Left lobe of liver (tissue), 2 donors: ENCODE results near the gene ALK. TPM values are rescaled to one million over a fixed set of nuclear protein-coding genes. Genes with fewer than 3 reads are reported as not detected.

Experiments
- ATAC-seq: fragments of 200-7000 bp; cut with Tn5 transposase; one replicate; pipeline ENCODE4 v1.9.1; 2020; ENCODE audit warnings: mild to moderate bottlenecking, moderate library complexity
- DNase-seq: peaks from one replicate; pipeline ENCODE4 v3.0.0-alpha.2; 2020; ENCODE audit warnings: low spot score
- total RNA-seq: library from RNA; stranded (reverse); gene quantifications from one replicate; pipeline ENCODE4 v1.2.1, GENCODE V29; 2021
- donor health status: DM: no; HTN: no; CAD: no; lungs with moderate emphysema.
- donor health status: DM: no; HTN: yes; CAD: no.

ALK gene
- total RNA-seq, 1 donor from 2014 or later = not detected

DNA sequence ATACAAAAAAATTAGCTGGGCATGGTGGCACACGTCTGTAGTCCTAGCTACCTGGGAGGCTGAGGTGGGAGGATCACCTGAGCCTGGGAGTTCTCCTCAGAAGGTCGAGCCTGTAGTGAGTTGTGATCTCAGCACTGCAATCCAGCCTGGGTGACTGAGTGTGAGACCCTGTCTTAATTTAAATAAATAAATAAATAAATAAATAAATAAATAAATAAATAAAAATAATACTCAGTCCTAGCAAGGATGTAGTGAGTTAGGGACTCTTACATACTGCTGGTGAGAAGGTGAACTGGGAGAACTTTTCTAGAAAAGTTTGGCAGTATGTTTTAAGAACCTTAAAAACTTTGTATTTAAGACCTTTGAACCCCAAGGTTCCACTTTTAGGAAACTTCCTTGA lies 576.1 kb downstream of the ALK start:
- no peak for ATAC-seq
- DNase-seq = no peak

GRCh38 chr2:29343830-29344229 lies 577.6 kb downstream of the ALK start:
- ATAC-seq (no peak), DNase-seq (no peak)

GRCh38 chr2:29336341-29337241 lies 584.8 kb downstream of the ALK start:
- ATAC-seq (no peak), DNase-seq (no peak)

- DNase-seq (no peak), ATAC-seq (no peak)
Observed at GRCh38 chr2:29335396-29335795, 586.0 kb downstream of the ALK start.

DNA sequence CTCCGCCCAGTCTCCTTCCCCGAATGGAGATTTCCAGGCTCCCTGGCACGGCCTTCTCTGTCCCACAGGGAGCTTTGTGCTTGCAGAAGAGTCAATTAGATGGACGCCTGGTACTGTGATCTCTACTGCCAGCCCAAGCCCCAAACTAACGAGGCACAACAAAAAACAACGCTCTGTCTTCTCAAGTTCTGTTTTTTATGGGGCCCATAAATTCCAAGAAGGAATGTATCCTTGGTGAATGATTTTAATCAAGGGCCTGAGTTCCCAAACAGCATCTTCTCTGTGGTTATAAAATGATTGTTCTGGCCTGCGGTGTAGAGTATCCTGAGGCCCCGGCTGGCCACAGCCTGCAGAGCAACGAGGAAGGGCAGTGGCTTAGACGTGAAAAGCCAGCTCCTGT lies 586.7 kb downstream of the ALK start:
- ATAC-seq (no peak), DNase-seq (no peak)

- ATAC-seq (no peak), DNase-seq (no peak)
Observed at GRCh38 chr2:29332540-29332939, 588.8 kb downstream of the ALK start.

DNA sequence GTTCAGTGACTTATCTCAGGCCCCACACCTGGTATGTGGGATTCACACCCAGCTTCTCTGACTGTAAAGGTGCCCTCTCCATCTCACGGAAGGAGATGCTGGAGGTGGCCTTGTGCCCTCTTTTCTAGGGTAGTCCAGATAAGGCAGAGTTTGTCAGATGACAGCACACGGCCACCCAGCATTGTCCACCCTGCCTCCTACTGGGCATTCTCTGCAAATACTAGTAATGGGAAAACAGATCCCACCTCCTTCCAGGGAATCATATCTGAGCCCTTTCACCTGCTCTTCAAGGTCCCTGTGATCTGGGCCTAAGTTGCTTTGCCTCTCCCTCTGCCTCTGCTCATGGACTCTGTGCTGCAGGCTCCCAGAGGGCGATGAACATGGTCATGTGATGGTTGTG lies 591.5 kb downstream of the ALK start:
- DNase-seq (no peak), ATAC-seq (no peak)

- no peak for ATAC-seq
- no peak for DNase-seq
Observed at GRCh38 chr2:29326926-29327325, 594.5 kb downstream of the ALK start.

GRCh38 chr2:29325544-29325943 lies 595.8 kb downstream of the ALK start:
- ATAC-seq (no peak), DNase-seq (no peak)

DNA sequence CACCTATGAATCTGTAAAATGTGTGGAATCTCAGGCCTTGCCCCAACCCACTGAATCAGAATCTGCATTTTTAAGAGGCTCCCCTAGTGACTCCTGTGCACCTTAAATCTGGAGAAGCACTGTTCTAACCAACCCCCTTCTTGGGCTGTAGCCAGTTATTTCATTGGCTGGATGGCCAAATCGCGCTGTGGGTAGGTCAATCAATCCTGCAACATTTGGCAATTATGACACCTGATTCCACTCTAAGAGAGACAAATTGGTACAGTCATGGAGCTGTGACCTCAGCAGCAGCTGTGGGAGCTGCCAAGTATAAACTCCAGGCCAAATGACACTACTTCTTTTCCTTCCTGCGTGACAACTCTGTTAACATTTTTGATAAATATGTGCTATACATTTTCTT lies 597.4 kb downstream of the ALK start:
- ATAC-seq = no peak
- DNase-seq = no peak

DNA sequence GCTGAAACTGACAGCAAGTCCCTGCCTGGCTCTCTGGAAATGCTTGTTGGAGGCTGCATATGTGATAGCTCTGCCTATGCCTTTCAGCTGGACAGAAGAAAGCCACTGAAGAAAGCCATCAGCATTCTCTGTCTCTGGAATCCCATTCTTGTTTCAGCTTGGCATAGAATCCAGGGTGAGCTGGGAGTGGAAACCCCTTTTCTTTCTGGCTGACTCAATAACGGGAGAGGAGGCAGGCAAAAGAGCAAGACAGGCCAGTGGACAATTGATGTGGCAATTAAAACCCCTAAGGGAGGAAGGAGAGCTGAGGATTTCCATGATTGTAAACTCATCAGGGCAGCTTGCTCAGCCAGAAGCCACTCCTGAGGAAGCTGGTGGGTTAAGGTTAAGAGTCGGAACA lies 598.1 kb downstream of the ALK start:
- ATAC-seq = no peak

DNA sequence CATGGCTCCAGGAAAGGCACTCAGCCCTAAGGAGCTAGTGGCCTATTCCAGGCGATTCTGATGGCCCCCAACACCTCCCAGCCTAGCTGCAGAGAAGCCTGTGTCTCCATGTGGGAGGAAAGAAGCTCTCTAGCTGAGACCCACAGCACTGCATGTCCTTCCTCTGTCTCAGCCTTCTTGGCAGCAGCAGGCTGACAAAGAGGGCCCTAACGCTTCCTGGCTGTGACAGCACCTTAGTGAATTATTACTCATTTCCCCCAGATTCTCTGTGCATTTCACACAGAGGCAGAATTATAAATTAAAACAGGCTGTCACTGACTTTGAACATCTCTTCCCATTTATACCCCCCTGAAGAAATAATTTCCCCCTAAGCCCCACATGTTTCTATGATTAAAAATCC lies 599.4 kb downstream of the ALK start:
- ATAC-seq (no peak), DNase-seq (no peak)

More for the DNA sequence above, 598.1 kb downstream of the ALK start:
- no peak for DNase-seq

GRCh38 chr2:29317801-29318485 lies 603.4 kb downstream of the ALK start:
- no peak for DNase-seq
- ATAC-seq = no peak

- DNase-seq (no peak), ATAC-seq (peak; percentile 33)
Observed at GRCh38 chr2:29317077-29317517, 604.3 kb downstream of the ALK start.

DNA sequence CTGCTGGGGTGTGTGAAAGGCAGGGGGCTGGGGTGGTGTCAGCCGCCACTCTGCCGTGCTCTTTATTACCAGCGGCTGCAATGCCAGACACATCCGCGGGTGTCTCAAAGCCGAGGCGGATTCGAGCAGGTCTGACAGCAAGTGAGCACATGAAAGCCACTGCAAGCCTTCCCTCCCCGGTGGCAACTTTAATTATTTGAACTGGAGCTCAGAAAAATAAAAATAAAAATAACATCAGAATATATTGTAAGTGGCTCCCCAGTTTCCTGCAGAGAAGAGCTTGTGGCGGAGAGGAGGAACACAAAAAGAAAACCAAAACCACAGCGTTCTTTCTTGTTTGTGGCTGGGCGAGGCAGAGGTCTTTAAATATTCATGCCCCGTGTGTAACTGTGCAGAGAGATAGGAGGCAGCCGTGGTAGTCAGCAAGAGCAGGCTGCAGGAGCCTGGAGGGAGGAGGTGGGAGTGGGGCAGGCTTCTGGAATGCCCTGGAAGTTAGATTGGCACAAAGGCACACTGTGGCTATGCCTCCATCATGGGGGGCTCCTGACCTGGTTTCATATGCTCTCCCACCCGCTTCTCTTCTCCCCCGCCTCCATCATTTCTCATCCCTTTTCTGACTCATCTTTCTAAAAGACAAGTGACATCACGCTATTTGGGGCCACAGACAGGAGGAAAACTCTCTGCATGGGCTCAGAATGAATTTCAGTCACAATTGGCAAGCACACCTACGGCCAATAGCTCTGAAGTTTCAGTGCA lies 606.4 kb downstream of the ALK start:
- DNase-seq = no peak
- ATAC-seq = peak; percentile 26

DNA sequence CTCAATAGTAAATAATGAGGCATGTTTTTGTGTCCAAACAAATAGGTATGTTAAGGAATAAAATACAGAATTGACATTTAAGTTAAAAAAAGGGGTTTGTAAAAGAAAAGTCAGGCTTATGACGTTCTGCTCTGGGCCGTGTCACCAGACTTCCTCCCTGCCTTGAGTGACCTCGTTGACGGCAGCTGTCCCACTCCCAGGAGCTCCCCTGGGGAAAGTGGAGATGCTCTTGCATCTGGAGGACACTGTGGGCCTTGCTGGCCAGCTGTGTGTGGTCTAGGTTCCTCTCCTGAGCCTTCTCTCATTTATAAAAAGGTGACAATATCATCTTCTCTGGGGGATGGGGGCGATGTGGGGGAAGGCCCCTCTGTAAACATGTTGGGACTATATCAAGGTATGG lies 609.9 kb downstream of the ALK start:
- ATAC-seq (no peak), DNase-seq (no peak)

DNA sequence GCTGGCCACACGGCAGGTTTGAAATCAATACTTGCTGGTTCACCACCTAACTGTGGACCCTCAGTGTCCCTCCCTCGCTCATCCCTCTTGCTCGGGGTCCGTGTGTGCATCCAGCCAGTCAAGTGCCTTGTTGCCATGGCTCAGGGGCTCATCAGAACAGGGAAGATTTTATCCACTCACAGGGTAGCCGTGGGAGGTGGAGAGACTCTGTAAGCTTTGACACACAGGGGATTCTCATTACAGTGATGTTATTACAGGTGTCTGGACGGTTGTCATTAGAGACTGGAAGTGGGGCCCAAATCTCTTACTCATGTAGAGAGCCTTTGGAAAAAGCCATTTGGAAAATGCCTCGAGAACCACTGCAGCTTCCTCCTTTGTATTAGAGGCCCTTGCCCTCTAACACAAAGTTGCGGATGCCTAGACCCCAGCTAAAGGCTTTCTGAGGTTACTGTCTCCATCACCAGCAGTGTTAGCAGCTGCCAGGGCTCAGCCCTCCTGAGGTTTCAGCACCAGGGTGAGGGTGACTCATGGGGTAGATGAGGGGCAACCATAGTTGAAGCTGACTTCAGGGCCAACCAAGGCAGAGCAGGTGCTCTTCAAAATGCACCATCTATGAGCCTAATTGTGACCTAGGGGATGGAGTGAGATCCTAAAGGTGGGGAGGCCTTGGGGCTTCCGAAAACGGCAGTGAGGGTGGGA lies 610.6 kb downstream of the ALK start:
- DNase-seq = no peak
- ATAC-seq = no peak

- DNase-seq (peak; percentile 47), ATAC-seq (peak; percentile 96)
Observed at GRCh38 chr2:29309090-29310029, 612.0 kb downstream of the ALK start.

DNA sequence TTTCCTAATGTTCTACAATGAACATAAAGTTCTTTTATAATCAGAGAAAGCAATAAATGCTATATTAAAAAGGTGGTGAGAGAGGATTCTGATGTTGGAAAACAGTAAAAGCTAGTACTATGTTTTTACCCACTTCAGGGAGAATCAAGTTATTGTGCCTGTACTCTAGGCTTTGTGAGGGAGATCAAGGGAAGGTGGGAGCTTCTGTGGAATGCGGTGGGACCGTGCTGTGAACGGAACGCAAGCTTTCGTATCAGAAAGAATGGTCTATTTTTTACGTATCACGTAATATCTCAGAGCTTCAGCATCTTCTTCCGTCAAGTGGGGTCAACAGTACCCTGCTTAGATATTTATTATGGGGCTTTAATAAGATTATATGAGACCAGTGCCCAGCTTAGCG lies 613.0 kb downstream of the ALK start:
- ATAC-seq (no peak), DNase-seq (no peak)

GRCh38 chr2:29307519-29307918 lies 613.9 kb downstream of the ALK start:
- DNase-seq (no peak), ATAC-seq (no peak)
